GM21367 (cell line): Measurements from ENCODE around the gene KDM1B.
A peak's percentile ranks its signal among the peaks of the same experiment; 100 is the strongest.

Experiments used
- ATAC-seq: cut with Tn5 transposase; IDR thresholded peaks from one replicate; pipeline ENCODE4 v1.9.1; 2021; ENCODE audit not compliant: unreplicated experiment

KDM1B gene

GRCh38 chr6:18261877-18262276 is 106.7 kb downstream of the KDM1B start:
- ATAC-seq = no peak

DNA sequence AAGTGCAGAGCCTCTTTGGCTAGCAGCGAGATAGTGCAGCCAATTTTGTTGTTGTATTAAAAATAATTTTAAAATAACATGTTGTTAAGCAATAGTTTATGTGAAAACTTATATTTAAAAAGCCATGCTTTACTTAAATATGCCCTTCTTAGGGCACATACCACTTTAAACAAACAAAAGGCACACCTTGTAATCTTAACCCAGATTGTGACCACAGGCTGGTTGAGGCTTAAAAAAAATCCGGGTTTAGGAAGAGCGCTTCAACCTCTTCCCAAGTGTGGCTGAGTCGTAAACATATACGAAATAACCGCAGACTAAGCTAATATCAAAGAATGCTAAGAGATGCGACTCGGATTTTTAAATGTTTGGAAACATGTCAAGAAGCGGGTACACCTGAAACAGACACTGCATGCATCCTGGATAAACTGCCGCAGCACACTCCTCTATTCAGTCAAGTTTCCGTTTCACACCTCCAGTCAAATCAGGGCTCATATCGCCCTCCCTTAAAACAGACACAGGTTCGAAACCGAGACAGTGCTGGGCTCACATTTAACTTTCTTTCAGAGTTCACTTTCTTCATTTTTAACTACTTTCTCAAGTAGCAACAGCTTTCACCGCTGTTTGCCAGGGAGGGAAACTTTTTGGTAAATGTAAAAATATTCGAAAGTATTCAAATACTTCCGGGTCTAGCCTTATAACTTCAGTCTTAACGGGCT is 107.6 kb downstream of the KDM1B start:
- ATAC-seq = peak; percentile 66

DNA sequence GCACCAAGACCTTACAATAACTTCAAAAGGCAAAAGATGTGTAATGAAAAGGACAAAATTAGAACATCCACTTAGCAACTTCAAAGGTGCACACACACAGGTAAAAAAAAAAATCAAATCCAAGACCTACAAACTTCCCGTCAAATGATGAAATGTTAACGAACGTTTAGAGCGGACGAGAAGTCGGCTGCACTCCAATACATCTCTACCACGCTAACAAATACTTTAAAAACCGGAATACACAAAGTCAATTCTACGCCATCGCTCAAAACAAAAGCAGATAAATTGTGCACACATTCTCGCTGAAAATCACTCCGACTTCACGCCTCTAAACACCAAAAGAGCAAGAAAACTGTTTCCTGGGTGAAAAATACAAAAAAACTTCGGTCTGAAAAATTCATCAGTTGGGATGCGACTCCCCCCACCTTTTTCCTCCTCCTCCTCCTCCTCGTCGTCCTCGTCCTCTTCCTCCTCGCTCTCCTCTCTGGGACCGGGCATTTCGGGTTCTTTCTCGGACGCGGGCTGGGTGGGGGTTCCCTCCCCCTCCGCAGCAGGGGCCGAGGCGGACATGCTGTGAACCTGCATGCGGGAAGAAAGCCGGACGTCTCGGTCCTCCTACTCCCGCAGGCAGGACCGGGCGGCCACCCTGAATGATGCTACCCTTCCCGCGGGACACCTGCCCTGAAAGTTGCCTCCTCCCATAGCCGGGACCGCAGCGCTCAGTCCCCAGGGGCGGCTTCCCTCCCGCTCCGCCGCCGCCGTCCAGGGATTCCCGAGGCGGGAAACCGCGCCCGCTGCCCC is 108.4 kb downstream of the KDM1B start:
- ATAC-seq = no peak

GRCh38 chr6:18264219-18264922 is 109.1 kb downstream of the KDM1B start, which contains the start of gene DEK:
Gene DEK (minus strand): TSS chr6:18264530. CDS start chr6:18263987, 543 bp downstream.
- peak; percentile 28 for ATAC-seq

DNA sequence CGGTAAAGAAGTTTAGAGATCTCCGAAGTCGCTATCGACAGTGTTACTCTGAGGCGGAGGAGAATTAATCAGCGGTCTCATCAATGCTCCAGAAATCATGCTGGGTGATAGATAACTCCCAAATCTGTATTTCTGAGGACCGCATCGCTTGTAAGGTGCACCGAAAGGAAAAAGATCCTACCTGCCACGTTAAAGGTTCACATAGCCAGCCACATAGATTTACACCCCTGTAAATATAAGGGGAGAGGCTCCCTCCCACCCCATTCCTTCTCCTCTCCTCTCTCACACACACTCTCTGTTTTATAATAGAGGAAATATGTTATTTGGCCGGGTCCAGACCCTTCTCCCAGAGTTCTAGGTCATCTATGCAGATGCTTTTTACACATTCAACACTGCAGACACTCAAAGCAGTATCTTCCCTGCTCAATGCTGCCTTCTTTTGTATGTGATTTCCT is 109.7 kb downstream of the KDM1B start:
- ATAC-seq = no peak

GRCh38 chr6:18265787-18266522 is 110.7 kb downstream of the KDM1B start:
- no peak for ATAC-seq

DNA sequence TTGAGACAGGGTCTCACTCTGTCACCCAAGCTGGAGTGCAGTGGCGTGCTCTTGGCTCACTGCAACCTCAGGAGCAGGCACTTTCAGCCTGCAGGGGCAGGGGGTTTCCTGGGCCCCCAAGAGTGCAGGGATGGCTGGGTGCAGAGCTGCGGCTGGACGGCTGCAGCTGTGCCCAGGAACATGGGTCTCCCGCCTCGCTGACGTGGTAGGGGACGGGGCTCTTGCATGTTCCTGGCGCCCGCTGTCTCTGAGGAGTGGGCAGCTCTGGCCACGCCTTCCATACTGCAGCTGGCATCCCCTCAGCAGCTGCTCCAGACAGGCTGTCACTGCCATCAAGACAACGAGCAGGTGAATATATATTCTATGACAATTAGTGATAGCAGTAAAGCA is 111.3 kb downstream of the KDM1B start:
- ATAC-seq = no peak

DNA sequence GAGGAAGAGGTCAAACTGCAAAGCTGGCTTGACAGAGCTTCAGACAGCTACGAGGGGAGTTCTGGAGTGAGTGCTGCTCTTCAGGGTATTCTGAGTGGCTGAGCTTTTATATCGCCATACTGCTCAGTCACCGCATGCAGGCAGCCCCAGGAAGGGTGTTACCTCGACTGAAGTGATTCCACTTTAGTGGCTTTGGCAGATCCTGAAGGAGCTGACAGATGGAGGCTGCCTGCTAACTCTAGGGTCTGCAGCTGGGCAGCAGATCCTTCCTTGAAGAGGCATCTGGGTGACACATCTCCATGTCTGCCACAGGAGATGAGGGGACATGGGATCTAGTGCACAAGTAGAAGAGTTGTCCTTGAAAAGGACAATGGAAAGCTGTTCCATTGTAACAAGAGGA is 112.8 kb downstream of the KDM1B start:
- no peak for ATAC-seq

DNA sequence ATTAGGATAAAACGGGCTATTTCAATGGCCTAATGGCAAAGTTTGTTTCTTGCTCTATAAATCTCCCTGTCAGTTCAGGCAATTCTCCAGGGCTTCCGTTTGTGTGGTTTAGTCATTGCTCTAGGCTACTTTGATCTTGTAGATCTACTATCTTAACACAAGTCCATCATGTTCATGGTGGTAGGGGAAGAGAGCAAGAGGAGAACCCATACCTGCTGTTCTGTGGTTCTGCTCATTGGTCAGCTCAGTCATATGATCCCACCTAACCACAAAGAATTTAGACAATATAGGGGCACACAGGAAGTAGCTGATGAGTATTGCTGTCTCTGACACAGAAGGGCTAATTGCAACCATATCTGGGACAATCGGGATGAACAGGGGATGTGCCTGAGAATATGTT is 114.0 kb downstream of the KDM1B start:
- ATAC-seq = no peak

DNA sequence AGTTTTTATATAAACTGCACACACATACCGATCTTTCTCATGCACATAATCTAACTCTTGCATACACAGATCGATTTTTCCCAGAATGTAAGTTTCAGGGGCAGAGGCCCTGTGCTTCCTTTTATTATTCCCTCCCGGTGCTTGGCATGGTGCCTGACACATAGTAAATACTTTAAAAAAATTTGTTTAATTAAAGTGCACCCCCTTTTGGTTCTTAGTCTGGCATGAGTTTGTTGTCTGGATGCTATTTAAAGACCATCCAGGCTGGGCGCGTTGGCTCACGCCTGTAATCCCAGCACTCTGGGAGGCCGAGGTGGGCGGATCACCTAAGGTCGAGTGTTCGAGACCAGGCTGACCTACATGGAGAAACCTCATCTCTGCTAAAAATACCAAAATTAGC is 114.5 kb downstream of the KDM1B start:
- no peak for ATAC-seq

DNA sequence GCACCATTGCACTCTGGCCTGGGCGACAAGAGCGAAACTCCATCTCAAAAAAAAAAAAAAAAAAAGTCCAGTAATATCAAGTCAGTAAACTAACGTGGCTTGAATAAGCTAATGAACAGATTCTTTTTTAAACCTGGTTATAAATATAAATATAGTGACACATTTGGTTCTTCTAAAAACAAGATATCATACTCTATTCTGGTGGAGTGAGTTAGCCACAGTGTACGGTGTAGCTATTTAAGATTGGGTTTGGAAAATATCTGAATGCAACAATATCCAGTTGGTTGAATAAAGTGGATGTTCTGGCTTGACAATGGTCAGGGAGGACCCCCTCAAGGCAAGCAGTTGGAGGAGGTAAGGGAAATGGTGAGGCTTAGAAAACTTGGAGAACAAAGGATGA is 115.0 kb downstream of the KDM1B start:
- ATAC-seq = no peak
